ENCODE measurements around the gene CCDC93.

DNA sequence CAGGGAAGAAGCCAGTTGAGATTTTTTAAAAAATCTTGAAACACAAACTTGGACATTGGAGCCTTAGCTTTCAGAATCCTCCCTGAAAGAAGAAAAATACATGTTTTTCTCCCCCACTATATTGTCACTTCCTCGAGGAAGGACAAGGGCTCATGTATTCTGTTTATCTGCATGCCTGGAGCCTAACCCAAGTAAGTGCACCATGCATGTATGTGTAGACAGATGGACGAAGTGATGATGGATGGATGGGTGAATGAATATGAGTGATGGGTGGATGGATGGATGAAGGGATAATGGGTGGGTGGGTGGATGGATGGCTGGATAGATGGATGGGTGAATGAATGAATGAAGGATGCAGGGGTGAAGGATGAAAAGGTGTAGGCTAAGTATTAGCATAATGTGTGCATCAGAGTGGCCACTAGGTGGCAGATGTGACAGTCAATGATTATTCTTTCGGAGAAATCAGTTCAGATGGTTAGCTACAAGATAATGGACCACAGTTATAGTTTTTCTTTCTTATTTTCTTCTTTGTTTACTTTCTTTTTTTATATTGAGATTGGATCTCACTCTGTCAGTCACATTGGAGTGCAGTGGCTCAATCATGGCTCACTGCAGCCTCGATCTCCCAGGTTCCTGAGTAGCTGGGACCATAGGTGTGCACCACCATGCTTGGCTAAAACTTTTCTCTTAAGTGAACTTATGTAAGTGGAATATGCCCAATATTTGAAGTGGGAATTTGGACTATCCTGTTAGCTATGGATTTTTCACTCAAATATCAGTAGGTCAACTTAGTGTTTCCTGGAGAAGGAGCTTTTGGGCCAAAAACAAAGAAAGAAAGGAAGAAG, 18.5 kb upstream of the CCDC93 start:
- TF ChIP-seq, protein P1, sequence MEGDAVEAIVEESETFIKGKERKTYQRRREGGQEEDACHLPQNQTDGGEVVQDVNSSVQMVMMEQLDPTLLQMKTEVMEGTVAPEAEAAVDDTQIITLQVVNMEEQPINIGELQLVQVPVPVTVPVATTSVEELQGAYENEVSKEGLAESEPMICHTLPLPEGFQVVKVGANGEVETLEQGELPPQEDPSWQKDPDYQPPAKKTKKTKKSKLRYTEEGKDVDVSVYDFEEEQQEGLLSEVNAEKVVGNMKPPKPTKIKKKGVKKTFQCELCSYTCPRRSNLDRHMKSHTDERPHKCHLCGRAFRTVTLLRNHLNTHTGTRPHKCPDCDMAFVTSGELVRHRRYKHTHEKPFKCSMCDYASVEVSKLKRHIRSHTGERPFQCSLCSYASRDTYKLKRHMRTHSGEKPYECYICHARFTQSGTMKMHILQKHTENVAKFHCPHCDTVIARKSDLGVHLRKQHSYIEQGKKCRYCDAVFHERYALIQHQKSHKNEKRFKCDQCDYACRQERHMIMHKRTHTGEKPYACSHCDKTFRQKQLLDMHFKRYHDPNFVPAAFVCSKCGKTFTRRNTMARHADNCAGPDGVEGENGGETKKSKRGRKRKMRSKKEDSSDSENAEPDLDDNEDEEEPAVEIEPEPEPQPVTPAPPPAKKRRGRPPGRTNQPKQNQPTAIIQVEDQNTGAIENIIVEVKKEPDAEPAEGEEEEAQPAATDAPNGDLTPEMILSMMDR (IDR thresholded peaks at IDR 0.05), result peak in 1 of 2 donors; percentile 73
- TF ChIP-seq EP300 (IDR thresholded peaks at IDR 0.05), result no peak
